Measurements from ENCODE around the gene PLA2G4E.

Gene PLA2G4E

GRCh38 chr15:41977757-41978383, 43.0 kb downstream of the PLA2G4E start:
- DNase-seq (ENCODE audit: low spot score): no peak

DNA sequence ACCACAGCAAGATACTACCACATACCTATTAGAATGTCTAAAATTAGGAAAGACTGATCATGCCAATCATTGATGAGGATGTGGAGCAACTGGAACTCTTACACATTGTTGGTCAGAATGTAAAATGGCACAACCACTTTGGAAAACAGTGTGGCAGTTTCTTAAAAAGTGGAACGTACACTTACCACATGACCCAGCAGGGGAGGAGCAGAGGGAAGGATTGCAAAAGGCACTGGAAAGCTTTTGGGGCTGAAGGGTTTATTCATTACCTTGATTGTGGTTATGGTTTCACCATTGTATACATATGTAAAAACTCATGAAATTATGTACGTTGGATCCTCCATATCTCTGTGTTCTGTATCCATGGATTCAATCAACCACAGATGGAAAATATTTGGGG, 45.2 kb downstream of the PLA2G4E start:
- DNase-seq (ENCODE audit: low spot score): no peak

GRCh38 chr15:41974041-41974440, 46.8 kb downstream of the PLA2G4E start:
- no peak for DNase-seq (ENCODE audit: low spot score)

- peak; percentile 91 for DNase-seq (ENCODE audit: low spot score)
Observed at GRCh38 chr15:41972253-41973242, 48.3 kb downstream of the PLA2G4E start, which contains the start of gene EHD4. Gene EHD4, minus strand, starts transcription at chr15:41972557. Its CDS starts 63 bp downstream, at chr15:41972494.

DNA sequence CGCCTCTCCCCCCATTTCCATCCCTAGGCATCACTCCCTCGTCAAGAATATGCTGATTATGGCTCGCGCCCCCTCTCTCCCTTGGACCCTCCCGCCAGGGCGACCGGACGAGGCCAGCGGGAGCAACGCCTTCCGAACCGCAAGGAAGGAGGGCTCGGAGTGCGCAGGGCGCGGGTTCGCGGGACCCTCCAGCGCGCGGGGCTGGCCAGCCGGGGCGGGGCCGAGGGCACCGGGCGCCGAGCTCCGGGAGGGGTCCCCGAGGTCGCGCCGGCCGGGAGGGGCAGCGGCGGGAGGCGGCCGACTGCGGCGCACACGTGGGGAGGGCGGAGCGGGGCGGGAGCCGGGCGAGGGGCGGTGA, 49.0 kb downstream of the PLA2G4E start:
- DNase-seq (ENCODE audit: low spot score): peak; percentile 72

DNA sequence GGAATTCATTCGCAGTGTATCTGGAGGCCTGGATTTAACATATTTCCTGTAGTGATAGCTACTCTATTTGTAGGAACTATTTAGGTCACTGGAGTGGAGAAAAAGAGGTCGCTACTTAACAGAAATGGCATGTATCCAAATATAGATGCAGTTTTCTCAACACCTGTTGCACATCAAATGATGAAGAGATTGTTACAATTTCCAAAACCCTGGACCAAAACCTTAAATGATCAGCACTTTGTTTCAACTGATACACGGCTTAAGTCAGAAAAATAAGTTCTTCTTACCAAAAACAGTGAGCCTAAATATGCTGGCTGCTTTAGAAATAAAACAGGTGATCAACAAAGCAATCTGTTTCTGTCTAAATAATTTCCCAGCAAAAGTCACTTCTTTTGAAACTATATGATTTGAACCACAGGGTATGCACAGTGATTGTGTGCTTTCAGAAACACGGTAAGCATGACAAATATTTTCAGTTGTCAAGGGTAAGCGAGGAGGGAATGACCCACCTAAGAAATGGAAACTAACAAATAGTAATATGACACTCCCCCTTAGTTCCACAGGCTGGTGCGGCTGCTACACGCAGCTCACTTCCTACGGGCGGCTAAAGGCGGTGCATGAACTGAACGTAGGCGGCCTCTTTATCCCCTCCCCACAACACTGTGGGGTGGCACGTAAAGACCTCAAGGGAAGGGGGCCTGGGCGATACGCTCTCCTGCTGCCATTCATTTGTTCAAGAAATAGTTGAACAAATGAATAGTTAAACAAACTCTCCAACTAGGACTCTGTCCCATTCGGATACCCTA, 49.5 kb downstream of the PLA2G4E start:
- no peak for DNase-seq (ENCODE audit: low spot score)

DNA sequence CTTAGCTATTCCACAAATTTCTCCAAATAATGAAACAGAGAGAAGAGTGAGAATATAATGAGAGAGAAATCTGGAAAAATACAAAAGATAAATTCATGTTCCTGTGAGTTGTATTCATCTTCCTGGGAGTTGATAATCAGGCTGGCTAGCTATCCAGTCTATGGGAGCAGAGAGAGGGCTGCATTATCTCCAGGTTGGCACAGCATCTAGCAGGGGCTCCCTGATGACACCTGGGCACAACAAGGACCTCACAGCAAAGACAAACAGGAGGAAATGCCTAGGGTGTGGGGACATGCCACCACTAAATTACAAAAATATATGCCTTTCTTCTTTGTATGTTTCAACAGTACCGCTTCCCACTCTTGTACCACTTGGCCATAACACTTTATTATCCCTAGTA, 50.4 kb downstream of the PLA2G4E start:
- no peak for DNase-seq (ENCODE audit: low spot score)

DNA sequence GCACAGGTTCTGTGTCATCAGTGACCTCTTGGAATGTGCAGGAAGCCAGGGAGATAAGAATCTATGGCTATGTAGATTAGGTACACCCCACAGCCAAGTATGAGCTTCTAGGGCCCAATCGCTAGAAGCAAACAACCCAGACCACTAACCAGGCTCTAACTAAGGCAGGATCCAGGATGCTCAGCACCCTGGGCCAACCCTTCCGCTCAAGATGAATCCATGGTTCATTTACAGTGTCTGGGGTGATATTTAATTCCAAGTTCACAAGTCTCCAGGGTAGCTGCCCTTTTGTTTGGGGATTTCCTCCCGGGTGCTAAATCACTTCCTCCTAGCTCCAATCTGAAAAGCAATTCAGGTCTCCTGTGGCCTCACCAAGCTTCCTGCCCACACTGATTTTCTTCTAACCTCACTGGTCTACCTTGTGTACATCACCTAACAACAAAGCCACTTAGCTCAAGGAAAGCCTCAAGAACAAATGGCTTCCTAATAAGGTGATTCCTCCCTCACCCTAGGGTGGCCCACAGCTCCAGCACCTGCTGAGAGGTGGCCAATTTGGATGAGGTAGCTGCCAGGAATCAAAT, 50.9 kb downstream of the PLA2G4E start:
- DNase-seq (ENCODE audit: low spot score): peak; percentile 11

GRCh38 chr15:41968701-41969100, 52.1 kb downstream of the PLA2G4E start:
- no peak for DNase-seq (ENCODE audit: low spot score)

DNA sequence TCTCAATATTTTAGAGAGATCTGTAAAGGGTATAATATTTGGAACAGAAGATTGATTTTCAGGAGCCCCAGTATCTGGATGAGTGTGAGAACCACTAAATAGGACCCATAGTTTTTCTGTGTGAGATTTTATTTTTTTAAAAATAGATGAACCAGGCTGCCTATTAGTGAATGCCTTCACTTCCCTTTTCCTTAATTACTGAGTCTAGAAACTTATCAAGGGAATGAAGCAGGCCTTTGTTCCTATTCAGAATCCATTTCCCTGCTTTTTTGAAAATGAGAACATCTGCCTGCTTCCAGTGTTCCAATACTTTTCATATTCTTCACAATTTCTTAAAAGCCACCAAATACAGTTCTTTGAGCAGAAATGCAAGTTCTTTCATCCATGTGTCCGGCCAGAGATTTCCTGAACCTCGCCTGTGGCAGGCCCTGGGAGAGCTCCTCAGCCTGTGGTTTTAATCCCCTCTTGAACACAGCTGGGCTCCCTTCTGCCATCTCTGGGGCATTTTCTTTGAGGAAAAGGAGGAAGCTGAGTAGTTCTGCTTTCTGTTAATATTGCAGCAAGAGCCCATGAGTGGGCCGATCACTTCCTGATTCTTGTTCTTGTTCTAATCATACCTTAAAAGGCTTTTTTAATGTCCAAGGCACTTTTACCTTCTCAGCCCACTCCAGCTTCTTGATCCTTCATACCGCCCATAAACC, 53.2 kb downstream of the PLA2G4E start:
- peak; percentile 56 for DNase-seq (ENCODE audit: low spot score)

DNA sequence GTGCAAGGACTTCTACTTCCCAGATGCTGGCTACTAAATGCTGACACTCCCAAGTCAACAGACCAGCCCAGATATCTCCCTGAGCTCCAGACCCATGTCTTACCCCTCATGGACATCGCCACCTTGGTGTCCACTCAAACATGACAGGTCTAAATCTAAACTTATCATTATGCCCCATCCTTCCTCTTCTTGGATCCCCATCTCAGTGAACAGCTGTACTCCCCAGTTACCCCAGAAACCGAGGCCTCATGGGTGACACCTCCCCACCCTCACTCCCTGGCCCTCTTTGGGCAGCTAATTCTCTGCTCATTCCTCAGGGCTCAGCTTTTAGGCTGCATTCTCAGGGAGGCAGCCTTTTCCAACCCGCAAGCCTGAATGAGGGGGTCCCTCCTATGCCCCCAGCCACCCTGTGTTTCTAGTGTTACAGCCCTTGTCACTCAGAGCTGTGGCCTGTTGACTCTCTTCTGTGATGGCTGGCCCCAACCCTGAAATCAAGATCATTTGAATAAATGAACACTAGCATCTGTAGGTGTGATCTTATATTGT, 53.8 kb downstream of the PLA2G4E start:
- peak; percentile 8 for DNase-seq (ENCODE audit: low spot score)

DNA sequence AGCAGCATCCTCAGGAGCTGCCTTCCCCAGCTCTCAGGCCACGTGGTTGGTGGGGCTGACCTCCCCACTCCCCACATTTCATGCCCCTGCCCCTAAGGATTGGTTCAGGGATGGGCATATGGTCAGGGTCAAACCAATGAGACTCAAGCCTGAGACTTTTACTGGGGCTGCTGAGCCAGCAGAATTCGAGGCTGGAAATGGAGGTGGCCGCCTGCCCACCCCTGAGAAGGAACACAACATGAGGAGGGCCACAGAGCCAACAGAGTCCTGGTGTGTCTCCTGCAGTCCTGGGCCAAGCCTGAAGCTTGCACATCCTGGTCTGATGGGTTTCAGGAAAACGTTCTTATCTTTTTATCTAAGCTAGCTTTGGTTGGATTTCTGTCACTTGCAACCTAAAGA, 54.4 kb downstream of the PLA2G4E start:
- no peak for DNase-seq (ENCODE audit: low spot score)

DNA sequence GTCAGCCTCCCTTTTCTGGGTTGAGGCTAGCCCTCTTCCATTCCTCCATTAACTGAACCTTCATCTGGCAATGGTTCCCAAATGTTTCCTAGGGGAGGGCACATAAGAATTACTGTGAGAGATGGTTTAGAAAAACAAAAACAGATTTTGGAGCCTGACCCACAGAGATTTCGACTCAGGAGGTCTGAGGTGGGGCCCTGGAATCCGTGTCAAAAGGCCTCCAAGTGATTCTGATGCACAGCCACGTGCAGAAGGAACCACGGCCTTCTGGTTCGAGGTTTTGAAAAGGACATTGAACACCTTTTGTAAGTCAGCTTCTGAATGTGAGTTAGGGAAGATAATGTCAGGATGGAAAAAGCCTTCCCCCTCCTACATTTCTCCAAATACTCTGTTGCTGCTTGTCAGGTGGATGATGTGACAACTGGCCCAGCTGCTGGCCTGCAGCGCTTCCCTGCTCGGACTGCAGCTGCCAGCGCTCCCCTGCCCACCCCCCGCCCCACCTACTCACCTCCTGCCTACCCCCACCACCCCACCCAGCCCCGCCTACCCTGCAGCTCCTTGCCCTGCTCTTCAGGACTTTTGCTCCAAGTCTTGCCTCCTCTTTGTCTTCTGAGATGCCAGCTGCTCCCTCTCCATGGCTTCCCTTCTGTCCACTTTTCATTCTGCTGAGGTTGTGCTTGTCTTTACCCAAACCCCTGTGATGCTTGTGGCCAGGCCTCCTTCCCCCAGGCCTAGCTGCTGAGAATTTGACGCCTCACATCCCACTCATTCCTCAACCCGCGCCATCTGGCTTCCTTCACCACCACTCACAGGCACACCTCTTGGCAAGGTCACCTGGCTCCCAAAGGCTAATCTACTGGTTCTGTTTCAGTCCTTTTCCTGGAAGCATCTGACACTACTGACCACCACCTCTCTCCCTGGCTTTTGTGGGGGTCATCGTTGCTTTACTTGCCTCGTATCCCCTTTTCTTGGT, 55.1 kb downstream of the PLA2G4E start:
- peak; percentile 52 for DNase-seq (ENCODE audit: low spot score)

GRCh38 chr15:41961595-41962202, 59.1 kb downstream of the PLA2G4E start:
- DNase-seq (ENCODE audit: low spot score): no peak

DNA sequence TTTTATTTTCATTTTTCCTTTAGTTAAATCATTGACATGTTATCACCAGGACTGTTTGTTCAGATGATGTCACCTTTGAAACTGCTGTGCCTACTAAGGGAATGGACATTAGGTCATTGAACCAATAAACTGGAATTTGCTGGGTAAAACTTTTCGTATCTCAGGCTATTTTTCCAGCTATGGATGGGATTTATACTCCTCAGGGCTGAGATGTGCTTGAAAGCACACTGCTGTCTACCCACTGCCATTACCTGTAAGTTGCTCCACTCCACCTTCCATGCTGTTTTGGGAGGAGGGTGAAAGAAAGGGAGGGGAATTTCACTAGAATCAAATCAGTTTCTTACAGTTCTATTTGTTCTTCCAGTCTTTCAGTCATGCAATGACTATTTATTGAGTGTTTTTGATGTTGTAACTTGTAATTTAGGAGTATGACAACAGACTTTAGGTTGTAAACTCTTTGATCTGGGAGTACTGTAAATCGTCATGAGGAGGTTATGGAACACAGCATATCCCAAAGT, 59.8 kb downstream of the PLA2G4E start:
- no peak for DNase-seq (ENCODE audit: low spot score)

DNA sequence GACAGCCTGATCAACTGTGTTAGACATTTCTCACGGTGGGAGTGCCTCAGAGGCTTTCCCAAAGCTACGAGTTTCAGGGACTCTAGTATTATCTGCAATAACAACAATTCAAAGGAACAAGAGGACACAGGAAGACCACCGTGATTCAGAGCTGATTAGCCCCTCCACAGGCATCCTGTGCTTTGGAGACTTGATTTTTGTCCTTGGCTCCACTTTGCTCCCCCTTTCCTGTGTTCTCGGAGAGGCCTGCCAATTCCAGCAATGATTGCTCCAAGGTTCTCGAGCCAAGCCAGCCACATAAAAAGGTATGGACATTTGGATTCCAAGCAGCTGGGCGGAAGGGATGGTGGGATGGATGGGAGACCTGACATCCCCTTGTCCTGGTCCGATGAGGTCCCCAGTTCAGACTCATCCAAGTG, 62.8 kb downstream of the PLA2G4E start:
- DNase-seq (ENCODE audit: low spot score): no peak

GRCh38 chr15:41957021-41957897, 63.6 kb downstream of the PLA2G4E start:
- DNase-seq (ENCODE audit: low spot score): no peak
